Dedifferentiated amniotic fluid mesenchymal stem cell (primary cell): ENCODE data around the gene DTD1.

Experiments used
- DNase-seq: peaks from one replicate; pipeline ENCODE4 v3.0.0-alpha.2; 2016; ENCODE audit errors: extremely low spot score

The DTD1 gene, protein sequence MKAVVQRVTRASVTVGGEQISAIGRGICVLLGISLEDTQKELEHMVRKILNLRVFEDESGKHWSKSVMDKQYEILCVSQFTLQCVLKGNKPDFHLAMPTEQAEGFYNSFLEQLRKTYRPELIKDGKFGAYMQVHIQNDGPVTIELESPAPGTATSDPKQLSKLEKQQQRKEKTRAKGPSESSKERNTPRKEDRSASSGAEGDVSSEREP

DNA sequence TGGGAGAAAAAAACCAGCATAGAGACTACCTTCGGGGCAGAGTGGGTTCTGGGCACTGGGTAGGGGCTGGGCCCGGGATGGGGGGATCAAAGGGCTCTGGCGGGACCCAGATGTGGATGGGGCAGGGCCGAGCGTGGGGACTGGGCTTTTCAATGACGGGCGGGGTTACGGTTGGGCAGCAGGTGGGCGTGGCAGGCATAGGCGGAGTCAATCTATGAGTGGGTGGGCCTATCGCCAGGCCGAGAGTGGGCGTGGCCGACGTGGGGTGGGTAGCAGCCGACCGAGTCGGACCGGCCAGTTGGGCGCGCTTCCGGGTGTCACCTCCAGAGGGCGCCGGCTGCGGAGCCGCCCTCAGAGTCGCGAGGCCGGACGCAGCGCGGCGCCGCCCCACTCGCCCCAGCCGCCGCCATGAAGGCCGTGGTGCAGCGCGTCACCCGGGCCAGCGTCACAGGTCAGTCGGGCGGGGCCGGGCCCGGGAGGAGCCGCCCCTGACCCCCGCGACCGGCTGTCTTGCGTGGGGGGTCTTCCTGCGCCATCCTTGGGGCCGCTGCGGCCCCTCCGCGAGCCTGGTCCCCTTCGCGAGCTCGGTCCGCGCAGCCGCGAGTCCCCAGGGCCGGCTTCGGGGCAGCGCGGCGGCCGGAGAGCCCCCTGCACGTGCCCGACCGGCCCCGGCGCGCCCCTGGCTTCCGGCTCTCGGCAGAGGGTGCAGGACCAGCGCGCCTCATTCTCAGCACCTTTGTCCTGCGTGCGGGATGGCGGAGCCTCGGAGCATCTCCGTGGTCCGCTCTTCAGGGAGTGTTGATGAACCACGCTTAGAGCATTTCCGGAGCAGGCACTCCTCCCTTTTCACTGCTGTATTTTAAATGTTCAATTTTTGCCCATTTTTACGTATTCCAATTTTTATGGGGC lies at the start of gene DTD1:
Gene DTD1, plus strand, starts transcription at position 390 of the 909 bp plus-strand sequence. Its CDS starts 19 bp downstream, at position 409.
- DNase-seq = peak; percentile 89

DNA sequence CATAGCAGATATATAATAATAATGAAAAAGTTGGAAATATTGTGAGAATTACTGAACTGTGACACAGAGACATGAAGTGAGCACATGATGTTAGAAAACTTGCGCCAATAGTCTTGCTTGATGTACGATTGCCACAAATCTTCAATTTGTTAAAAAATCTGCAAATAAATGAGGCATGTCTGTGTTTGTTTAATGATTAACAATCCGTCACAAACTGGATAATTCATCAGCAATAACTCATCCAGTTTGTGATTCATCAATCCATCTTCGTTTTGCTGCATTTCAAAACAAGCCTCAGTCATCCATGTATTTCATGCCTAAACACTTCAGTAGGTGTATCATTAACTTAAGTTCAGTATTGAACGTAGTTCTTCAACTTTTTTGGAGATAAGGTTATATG lies 46.1 kb upstream of the DTD1 start:
- no peak for DNase-seq

DNA sequence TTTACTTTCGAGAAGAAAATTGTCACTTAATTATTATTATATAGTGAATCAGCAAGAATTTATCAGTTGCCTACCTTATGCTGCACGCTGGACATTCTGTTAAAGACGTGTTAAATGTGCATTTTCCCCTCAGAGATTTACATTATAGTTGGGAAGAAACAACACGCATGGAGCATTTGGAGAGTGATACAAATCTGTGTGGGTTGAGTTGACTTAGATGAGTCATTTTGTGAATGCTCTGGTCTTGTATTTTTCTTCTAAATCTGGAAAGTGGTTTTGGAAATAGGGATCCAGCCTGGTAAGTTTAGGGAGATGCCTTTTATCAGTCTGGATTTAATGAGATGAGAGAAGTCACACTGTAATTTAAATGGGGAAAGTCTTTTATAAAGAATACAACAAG lies 44.6 kb upstream of the DTD1 start:
- DNase-seq = no peak

DNA sequence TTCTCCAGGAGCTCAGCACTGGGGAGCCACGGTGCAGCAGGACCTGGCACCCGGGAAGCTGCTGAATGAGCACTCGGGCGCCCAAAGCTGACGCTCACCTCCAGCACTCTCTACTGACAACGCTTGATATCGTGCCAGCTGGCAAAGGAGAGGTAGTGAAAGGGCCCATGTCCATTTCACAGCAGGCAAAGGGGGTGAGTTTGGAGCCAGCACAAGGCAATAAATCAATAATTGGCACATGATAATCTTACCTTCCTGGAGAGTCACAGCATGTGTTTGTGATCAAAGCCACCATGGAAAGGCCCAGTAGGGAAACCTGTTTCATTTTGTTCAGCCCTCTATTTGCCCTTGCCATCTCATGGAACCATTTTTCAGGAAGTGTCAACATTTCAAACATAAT lies 43.9 kb upstream of the DTD1 start:
- no peak for DNase-seq

DNA sequence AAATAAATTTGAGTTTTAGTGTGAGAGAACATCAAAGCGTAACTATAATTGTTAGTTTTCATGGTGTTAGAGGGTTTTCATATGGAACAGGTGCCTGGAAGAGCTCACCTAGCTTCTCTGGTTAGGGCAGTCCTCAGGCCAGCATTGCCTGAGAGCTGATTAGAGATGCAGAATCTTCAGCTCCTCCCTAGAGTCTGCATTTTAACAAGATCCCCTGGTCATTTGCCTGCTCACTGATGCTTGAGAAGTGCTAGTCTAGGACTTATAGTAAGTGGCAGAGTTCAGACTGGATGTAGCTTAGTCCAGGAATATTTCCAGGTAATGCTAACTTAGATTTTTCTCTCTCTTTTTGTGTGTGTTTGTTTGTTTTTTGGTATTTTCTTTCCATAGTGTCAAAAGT lies 42.3 kb upstream of the DTD1 start:
- DNase-seq = no peak

DNA sequence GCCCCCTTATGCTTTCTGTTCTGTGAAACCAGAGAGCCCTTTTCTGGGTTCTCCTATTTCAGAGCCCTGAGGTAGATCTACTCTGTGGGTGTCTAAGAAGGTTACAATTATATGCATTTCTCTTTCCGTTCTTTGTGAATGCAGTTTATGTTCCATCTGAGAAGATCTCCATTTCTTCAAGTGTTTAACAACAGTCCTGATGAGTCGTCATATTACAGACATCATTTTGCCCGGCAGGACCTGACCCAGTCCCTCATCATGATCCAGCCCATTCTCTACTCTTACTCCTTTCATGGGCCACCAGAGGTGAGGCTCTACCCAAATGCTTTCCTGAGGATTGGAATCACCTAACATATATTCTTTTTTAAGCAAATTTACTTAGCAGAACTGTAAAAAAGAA lies 39.4 kb upstream of the DTD1 start:
- DNase-seq = no peak

DNA sequence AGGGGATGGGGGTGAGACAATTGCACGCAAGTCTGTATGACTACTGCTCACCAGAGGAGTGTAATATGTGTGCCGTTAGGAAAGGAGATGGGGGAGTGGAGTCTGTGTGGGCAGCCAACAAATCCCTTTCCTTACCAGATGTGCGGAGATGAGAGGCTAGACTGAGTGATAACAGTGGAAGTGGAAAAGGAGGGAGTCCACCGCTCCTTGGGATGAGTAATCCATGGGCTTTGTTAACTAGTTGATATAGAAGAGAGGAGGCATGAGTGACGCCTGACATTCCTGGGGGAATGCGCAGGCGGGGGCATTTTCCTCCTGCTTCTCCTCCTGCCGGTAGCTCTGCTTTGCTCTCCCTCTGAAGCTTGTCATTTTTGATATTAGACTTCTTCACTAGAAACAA lies 34.1 kb upstream of the DTD1 start:
- DNase-seq = no peak

DNA sequence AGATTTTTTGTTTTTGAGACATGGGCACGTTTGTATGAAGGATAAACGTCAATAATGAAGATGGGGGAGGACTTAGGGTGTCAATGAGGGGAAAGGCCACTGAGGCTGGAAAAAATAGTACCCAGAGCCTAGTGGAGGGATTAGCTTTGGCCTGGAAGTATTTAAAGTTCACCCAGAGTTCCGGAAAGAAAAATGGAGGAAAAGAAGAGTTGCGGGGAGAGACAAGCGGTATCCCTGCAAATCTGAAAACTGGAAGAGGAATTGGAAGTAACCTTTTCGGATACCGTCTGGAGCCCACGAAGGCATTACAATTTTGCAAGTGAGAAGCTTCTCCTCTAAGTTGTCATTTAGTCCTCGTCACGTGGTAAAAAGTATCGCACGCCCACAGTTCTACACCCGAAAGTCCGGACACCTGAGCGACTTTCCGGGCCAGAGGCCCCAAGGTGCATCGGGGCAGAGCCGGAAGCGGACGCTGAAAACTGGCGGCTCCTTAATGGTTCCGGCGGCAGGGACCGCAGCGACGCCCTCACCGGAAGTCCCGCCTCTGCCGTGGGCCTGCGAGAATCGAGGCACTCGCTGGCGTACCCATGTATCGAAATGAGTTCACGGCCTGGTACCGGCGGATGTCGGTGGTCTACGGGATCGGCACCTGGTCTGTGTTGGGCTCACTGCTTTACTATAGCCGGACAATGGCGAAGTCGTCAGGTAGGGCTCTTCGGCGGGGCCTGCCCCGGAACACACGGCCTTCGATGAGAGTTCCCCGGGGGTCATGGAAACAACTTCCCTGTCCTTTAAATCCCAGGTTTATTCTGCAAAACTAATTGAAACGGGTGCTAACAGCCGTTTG lies 20.7 kb upstream of the DTD1 start, which contains the start of gene SMIM26:
Gene SMIM26, plus strand, starts transcription at position 541 of the 847 bp plus-strand sequence. Its CDS starts 47 bp downstream, at position 588.
- DNase-seq = peak; percentile 94

DNA sequence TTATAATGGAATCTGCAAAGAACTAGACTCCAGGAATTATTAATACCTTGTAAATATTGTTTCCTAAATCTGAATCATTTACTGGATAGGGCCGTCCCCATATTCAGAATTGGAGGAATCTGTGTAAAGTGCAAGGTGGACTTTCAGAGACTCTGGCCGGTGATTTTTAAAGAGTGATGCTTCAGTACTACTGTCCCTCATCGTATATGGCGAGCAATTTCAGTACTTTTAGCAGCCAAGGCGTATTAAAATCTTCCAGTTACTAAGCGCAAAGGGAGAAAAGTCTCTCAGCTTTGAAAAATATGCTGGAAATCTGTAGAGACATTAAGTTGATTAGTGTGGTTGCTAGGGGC lies 20.1 kb upstream of the DTD1 start:
- DNase-seq = no peak

DNA sequence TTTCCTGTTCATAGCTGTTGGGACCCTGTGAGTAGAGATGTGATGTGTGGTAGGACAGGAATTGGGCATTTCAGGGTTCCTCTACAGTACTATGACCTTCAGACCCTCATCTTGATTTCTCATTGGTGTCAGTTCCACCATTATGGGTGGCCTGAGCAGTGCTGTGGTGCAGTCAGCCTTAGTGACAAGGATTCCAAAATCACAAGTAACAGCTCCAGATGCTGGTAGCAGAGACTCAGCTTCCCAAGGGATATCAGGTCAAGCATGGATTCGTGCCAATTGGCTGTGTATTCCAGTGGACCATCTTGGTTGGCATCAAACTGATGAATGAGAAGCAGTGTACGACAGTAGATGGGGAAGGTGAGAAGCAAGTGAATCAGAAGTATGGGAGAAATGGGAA lies 16.8 kb upstream of the DTD1 start:
- no peak for DNase-seq

DNA sequence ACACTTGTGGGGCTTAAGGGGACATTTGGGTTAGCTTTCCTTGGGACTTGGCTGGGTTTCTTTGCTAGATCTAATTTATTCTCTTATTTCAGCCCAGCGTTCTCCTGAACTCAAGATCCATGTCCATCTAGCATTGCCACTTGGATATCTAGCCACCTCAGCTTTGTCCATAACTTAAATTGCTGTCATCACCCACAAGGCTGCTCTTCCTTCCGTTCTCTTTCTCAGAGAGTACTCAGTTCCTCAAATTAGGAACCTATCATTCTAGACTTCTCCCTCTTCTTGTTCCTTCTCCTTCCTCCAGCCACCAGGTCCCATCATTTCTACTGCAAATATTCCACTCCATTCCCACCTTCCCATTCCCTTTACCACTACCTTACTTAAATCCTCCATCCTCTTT lies 16.3 kb upstream of the DTD1 start:
- no peak for DNase-seq

DNA sequence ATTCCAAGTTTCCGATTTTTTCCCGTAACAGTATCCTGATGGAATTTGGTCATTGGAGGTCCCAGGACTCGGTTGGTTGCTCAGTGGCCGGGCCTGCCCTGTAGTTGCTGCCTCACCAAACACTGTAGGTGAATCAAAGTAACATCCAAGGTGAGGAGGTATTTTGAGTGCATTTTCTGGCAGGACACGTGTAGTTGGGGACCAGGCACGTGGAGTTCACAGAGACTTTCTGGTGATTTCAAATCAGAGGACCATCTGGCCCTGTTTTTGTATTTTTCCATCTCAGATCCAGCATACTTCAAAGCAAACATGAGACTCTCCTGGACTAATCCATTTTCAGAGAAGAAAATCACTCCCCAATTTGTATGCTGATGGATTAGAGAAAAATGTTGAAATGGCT lies 9.9 kb upstream of the DTD1 start:
- DNase-seq = no peak

DNA sequence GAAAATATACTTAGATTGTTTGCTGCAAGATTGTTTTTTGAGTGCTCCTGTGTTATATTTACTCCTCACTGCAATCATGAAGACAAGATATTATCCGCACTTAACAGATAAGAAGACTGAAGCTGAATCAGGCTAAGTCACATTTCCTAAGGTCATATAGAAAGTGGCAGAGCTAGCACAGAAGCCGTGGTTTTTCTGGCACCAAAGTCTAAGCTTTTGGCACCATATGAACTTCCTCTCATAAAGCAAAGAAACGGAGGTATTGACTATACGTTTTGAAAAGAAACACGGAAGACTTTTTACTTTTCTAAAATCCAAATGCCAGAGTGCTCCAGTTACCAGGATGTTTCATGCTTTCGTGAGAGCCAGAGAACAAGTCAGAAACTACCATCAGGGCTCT lies 9.3 kb upstream of the DTD1 start:
- DNase-seq = no peak

DNA sequence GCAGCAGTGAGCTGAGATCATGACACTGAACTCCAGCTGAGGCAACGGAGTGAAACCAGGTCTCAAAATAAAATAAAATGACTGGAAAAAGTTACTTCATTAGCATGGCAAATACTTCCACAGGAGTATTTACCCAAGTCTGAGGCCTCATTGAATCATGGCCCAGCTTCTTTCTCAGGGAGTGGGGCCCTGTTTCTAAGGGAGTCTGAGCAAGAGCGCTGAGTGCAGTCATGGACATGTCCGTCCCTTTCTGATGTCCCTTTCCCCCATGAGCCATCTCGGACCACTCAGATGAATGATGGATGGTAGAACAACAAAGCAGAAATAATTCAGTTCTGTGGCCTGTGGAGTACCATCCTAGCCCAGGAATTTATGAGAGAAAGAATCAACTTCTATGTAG lies 7.8 kb upstream of the DTD1 start:
- no peak for DNase-seq

DNA sequence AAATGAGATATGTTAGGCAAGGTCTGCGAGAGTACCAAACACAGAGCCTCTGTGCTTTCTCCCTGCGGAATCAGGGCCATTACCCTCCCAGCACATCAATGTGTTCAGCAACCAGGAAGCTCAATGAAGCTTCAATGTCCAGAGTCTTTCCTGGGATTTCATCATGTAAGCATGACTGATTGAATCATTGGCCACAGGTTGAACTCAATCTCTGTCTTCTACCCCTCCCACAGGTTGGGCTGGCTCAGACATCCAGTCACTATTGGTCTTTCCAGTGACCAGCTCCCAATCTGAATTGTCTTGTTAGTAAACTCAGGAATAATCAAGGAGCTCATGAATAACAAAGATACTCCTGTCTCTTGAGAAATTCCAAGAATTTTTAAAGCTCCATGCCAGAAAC lies 2.7 kb upstream of the DTD1 start:
- DNase-seq = peak; percentile 76

DNA sequence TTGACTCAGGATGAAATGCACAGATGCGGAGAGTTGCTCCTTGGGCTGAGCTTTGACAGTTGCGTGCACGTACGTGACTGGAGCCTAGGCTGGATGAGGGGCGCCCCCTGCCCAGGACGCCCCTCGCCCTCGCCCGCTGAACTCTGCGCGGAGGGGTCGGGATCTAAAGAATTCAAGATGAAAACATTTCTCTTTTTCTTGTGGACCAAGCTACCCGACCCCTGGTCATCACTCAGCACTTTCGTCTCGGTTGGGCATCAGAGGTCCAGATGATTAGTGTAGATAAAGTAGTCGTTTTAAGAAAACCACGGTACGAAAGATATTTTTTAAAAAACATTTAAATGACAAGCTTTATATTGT lies 700 bp downstream of the DTD1 start:
- no peak for DNase-seq

DNA sequence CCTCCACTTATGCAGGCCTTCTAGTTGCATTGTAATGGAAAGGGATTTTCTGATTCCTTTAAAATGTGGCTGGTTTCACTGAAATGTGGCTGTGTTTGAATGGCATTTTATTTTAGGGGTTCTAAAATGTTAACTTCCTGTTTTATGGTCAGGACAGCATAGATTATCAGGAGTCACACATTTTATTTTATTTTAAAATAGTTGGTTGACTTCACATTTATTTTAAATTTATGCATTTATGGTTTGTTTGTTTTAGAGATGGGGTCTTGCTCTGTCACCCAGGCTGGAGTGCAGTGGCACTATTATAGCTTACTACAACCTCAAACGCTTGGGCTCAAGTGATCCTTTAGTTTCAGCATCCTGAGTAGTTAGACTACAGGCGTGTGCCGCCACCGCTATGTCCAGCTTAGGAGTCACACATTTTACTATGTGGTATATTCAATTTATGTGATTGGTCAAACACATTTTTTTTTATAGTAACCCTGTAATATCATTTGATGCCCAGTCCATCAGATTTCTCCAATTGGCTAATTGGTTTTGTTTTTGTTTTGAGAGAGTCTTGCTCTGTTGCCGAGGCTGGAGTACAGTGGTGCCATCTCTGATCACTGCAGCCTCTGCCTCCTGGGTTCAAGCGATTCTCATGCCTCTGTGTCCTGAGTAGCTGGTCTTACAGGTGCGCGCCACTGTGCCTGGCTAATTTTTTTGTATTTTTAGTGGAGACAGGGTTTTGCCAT lies 2.3 kb downstream of the DTD1 start:
- no peak for DNase-seq

DNA sequence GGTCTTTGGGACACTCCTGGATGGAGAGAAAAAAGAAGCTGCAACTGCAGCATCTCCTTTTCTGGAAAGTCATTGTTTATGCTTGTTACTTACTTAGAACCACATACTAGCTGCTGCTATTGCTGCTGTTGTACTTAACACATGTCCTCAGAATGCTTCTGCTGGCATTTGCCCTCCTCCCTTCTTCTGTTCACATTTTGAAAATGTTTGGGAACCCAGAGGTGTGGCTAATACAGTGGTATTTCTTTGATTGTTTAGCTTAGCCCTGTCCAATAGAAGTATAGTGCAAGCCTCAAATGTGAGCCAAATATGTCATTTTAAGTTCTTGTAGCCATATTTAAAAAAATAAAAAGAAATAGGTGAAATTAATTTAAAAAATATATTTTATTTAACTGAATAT lies 8.4 kb downstream of the DTD1 start:
- no peak for DNase-seq

DNA sequence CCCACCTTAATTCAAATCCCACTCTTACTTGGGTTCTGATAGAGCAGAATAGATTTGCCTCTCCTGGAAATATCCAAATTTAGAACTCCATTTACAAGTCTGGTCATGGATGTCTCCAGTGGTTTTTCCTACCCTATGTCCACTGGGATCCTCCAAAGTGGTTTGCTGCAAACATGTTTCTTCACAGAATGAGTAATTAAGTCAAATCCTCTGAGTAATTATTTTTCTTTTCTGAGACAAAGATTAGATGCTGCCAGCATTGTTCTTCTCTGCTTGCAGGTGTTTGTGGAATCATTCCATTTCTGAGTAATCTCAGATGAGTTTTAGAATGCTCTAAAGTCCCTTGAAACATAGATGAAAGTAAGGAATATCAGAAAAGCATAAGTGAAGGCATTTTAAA lies 21.9 kb downstream of the DTD1 start:
- DNase-seq = no peak

DNA sequence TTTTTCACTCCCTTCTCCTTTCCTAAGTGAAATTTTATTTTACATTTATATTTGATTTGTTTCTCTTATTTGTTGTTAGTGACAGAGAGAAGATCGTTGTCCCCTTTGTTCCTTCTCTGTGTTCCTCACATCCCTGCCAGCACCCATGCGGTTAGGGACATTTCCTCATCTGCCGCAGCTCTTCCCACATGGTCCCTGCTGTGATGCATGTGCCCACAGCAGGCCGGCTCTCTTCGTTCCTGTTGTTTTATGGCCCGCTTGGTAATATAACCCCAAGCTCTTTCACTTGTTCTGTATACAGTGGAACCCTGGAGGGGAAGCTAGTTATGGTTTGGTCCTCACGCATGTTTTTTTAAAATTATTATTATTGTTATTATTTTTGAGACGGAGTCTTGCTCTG lies 23.6 kb downstream of the DTD1 start:
- DNase-seq = no peak

DNA sequence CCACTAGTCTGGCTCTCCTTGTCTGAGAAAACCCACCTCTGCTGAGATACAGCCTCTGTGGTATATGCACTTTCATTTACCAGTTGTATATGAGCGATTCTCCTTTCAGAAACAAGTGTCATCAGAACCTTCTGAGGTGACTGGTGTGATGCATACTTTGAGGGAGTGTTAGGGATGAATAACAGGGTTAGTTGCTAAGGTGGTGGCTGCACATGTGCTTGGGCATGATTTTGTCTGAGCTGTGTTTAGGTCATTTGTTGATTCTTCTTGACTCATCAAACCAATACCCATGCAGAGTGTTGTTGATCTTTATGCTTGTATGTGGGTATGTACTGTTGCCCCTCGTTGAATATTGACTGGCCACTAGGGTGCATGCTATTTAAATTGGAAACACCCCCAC lies 25.7 kb downstream of the DTD1 start:
- DNase-seq = no peak

DNA sequence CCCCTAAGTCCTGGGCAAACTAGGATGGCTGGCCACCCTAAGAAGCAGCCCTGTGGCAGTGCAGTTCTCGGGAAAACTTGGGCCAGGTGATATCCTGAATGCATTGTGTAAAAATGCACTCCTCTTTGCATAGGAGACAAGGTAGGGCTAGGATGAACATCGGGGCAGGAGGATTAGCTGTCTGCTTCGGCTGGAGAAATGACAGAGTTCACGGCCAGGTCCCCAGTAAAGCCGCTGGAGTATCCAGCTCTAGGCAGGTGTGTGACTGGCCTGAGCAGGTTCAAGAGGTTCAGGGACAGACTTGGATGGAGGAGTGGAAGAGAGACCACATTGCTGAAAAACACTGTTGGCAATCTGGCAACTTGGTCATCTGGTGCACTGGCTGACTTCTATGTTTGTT lies 26.4 kb downstream of the DTD1 start:
- DNase-seq = no peak
